DLD1 (cell line): ENCODE measurements around the gene C1orf50.
"Not testable (repeated sequence)": the region's sequence is repeated elsewhere in the genome, so short reads cannot be mapped to it uniquely, and the experiment has no call there.

ENCODE experiments used
- in situ Hi-C: cut with HindIII; loops from 2 replicates; pipeline ENCODE4 v1.10.0; 2017; ENCODE audit warnings: low sequenced_read_pairs

C1orf50 gene

DNA sequence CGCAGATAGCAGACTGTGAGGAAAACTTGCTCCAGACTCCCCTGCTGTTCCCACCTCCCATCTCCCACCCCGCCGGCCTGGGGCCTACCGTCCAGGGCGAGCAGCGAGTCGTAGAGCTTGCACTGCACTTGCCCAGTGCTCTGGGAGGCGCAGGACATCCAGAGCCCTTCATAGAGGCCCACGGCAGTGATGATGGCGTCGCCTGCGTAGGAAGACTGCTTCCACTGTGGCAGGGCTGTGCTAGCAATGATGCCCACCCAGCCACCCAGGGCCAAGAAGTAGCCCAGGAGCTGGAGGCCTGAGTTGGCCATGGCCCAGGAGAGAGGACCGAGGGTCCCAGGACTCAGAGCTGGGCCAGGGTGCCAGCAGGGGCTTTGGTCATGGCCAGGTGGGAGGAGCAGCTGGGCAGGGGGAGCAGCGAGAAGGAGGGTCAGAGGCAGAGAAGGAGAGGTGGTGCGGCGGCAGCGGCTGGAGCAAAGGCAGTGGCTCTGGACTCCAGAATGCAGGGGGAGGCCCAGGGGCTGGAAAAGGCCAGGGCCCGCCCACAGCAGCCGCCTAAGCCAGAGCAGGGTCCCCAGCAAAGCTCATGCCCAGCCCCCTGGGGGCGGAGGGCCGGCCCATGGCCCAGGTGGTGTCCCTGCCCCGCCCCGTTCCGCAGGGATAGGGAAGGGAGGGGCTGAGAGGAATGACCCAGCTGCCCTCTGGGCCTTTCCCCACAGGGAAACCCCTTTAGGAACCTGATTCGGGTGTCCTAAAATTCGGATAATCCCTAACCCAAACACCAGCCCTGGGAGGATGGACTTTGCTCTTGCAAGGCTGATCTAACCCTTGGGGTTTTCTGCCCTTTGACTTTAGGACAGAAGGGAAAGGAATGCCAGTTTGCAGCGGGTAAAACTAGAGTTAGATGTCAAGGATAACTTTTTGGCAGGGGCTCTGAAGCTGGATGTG is 27.0 kb upstream of the C1orf50 start, which contains the start of gene CLDN19:
Gene CLDN19 (minus strand): TSS at position 484 of the 948 bp plus-strand sequence. CDS start 173 bp downstream, at position 311.
- in situ Hi-C loops = no loop called here

DNA sequence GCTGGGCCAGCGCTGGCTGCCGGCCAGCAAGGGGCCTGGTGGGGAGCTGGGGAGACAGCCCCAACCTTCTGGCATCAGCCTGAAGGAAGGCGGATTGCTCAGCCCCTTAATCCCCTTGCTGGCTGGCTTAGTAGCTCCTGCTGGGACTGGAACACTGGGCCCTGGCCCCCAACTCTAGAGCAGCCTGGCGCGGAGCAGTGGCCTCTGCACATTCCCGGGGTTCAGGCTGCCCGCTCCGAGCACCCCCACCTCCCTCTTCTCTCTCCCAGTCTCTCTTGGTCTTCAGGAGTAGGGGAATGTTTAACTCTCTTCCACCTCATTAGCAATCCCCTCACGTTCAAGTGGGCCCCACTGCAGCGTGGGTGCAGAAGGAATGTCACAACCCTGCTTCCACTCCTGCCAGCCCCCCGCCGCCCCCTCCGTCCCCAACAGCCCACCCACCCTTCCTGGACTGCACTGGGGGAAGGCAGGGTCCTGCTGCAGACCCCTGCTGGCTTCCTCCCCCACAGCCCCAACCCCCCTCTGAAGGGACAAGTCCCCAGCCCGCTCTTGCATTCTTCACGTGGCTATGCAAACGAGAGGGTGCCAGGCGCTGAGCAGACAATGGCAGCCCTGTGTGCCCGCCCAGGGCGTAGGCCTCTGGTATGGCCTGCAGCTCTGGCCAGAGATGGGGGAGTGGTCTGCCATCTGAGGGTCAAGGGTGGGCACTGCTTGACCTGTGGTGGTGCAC is 26.0 kb upstream of the C1orf50 start:
- in situ Hi-C loops = no loop called here

DNA sequence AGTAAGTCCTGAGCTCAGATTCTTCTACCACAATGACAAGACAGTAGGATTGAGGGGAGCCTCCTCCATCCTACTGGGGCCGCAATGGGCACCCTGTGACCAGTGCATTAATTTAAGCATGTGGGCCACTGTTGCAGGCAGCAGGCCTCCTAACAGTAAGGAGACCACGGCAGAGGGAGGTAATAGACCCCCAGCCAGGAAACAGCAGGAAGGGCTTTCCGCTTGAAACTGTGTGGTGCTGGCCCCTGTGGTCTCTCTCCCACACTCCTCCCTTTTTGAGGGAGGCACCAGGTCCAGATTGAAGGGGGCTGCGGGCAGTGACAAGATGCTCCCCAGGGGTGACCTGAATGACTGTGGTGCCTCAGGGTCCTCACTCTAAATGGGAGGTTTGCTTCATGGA is 25.3 kb upstream of the C1orf50 start:
- in situ Hi-C loops = no loop called here

DNA sequence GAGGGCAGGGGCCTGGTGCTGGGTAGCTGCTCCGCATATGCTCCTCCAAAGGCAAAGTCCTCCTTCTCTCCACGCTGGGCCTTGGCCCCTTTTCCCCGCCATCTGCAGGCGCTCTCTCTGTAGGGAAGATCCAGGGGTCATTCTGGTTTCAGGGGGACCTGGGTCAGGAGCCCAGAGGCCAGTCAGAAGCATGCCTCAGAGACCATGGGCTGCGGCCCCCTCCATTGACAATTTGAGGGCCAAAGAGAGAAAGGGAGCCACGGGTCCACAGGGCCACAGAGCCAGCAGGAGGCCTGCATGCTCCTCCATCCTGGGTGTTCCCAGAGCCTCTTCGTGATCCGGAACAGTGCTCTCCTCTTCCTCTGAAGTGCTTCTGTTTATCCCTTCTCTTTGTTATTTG is 24.9 kb upstream of the C1orf50 start:
- in situ Hi-C loops = no loop called here

DNA sequence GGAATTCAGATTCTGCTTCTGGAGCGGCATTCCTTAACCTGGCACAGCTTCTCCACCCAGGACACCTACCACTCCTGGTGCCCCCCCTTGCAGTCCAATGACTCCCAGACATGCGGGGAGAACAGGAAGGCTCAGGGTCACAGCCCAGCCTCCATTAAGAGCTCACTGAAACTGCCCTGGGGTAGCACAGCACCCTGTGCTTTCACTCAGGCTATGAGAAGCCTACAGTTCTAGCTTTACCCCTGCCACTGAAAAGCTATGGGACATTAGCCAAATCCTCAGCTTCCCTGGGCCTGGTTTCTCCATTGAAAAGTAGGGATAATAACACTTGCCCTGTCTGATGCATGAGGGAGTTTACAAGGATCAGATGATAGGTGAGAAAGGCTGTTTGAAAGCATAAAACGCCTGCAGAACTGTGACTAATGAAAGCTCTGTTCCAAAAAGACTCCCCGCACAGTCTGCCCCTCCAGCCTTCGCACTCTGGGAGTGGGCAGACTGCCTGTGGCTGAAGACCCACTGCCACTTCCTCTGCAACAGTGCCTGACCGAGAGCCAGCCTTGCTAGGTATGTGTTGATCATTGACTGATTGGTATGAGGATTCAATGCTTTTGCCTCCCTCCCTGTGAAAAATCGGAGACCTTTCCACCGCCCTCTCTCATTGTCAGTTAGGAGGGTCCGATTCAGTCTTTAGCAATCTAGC is 24.3 kb upstream of the C1orf50 start:
- in situ Hi-C loops = no loop called here

DNA sequence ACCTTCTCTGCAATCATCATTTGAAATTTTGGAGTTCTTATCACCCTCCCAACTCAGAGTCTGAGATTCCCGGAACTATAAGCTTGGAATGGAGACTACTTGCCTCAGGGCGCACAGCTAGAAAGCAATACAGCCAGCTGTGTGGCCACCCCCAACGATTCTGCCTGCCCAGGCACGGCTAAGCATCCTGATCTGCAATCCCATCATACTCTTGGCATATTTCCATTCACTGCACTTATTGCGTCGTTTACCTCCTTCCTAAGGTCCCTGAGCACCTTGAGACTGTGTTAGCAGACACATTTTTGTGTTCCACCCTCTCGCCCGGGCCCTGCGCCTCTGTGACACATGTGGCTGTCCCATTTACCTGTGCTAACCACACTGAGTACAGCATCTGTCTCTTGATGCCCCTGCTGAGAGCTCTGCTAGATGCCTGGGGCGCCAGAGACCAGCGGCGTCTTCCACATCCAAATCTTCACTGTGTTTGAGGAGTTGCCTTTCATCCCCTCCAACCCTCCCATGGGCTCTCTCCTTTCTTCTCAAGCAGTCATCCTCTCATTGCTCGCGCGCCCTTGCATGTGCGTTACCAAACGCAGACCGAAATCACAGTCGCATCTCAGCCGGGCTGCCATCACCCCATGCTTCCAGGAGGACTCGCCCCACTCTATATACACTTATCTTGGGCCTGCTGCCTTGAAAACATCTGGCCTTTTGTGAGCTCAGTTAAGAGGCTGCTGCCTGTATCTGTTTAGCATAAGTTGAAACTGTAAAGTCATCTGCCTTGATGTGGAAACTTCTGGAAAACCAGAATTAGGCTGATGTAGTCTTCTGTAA is 23.5 kb upstream of the C1orf50 start:
- in situ Hi-C loops = no loop called here

DNA sequence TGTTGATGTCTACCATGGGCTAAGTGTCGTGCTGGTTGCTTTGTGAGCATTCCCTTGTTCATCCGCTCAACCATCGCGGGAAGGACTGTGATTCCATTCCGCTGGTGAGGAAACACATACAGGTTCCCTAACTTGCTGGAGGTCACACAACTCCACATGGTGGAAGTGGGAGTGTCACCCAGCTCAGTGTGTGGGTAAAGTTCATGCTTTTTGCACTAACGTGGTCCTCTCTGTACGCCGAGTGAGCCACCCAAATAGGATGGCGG is 23.0 kb upstream of the C1orf50 start:
- in situ Hi-C loops = no loop called here

DNA sequence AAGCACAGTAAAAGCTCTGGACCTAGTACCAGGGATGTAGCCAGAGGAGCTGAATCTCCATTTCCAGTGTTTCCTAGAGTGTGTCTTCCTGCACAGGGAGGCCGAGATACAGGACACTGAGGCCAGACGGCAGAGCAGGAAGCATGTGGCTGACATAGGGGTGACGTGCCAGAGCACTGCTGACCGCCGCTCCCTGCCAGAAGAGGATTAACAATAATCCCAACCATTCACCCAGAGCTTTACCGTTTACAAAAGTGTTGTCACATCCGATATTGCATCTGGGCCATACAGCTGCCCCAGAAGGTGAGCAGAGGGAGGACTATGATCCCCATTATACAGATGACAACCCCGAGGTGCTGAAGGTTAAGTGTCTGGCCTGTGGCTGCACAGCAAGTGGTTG is 21.2 kb upstream of the C1orf50 start:
- in situ Hi-C loops = no loop called here

DNA sequence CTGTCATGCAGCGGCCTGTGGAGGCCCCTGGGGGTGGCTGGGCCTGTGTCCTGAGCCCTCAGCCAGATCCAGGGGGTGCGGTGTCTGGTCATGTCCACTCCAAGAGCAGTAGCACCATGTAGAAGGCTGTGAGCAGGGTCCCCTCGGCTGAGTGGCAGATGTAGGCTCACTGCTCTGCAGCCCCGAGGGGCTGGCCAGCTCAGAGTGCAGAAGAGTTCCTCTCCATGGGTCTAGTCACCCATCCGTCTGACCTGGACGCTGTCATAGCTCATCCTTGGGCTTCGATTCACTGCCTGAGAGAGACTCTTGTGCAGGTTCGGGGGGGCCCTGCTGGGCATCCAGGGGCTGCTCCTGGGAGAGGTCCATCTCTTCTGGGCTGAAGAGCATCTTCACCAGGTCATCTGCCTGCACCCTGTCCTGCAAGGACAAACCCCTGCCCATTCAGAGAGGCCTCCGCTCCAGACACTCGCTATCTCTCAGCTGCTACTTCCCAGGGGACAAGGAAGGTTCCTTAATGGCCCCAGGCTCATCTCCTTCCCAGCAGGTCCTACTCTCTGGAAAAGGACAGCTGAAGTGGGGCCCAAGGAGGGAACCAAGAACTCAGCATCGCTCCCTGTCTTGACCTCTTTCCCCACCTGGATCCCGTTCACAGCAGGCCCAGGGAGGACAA is 20.5 kb upstream of the C1orf50 start:
- in situ Hi-C loops = no loop called here

DNA sequence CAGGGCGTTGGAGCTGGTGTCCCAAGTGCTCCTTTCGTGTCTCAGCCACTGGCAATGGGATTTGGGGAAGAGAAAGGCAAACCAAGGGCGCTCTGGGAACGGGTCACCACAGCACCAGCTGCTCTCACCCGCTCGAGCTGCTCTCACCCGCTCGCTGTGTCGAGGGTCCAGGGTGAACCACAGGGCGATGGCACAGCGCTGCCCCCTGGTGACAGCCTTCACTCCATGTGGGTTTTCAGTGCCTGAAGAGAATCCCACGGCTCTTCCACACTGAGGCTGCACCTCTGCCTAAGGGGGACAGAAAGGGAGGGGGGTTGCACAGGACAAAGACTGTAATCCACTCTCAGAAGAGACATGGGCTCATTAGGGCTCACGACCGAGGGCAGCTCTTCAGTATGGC is 19.9 kb upstream of the C1orf50 start:
- in situ Hi-C loops = no loop called here

DNA sequence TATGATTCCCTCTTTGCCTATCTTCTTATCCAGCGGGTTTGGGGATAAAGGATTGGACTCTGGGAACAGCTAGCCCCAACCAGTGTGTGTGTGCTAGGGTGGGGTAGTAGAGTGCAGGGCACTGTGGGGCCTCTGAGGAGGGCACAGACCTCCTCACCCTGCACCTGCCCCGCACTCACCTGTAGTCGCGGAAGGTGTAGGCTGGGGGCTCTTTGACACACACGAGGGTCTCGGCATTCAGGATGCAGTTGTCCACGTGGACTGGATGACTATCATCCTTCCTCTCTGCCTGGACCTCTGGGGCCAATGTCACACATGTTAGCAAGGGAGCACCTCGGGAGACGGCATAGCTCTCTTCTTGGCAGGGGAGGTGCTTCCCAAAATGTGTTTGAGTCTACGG is 19.0 kb upstream of the C1orf50 start:
- in situ Hi-C loops = no loop called here

DNA sequence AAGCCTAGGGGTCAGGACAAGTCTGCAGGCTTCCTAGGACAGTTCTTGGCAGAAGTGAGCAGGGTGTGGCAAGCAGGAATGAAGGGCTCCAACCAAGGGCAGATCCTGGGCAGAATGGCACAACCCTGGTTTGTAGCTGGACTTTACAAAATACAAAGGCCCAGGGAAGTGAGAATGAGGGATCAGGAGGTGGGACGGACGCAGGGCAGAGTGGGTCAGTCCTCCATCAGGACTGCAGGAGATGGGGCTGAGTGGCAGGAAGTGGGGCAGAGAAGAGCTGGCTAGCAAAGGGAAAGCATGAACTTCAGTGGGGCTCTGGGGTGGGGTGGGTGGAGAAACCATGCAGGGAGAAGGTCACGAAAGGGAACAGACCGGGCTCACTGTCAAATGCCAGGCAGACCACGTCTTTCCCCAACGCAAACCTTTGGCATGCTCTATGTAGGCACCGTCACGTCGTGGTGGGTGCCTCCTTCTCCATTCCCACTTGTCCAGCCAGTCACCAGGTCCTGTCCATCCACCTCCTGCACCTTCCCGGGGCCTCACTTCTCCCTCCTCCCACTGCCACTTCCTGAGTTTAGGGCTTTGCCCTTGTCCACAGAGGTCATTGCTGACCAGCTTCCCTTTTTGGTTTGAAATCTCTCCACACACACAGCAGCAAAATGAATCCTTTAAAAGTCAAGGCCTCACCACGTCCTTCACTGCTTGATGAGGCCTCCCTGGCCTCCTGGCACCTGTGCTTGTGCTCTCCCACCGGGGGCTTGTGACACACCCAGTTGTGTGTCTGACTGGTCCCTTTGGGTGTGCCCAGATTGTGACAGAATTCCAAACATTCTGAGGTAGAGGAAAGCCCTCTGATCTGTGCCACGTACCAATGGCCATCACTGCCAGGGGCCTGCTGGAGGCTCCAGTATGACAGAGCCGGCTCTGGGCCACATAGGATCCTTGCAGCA is 18.3 kb upstream of the C1orf50 start:
- in situ Hi-C loops = no loop called here

DNA sequence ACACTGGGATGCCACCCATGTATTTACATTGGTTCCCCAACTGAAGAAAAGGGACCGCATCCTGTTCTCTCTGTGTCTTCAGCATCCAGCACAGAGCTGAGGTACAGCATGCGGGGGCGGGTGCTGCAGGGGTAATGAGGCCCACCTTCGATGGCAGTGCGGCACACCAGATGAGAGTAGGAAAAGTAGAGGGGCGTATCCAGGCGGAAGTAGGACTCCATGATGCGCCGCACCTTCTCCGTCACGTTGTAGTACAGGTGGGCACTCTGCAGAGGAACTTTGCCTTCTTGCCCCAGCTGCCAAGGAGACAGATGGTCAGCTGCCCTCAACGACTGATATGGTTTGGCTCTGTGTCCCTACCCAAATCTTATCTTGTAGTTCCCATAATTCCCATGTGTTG is 17.0 kb upstream of the C1orf50 start:
- in situ Hi-C loops = no loop called here

DNA sequence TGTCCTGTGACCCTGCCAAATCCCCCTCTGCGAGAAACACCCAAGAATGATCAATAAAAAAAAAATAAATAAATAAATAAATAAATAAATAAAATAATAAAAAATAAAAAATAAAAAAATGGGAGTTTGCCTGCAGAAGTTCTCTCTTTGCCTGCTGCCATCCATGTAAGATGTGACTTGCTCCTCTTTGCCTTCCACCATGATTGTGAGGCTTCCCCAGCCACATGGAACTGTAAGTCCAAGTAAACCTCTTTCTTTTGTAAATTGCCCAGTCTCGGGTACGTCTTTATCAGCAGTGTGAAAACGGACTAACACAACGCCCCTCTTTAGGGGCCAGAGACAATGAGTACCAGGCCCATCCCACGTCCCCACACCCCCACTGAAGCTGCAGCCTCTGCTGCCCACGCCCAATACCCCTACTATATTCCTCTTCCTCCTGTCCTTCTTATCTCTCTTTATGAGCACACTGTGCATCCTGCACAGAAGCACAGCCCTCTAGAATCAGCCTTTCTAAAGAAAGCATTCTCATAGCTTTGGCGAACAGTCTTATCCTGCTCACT is 15.5 kb upstream of the C1orf50 start:
- in situ Hi-C loops = not testable (repeated sequence)

DNA sequence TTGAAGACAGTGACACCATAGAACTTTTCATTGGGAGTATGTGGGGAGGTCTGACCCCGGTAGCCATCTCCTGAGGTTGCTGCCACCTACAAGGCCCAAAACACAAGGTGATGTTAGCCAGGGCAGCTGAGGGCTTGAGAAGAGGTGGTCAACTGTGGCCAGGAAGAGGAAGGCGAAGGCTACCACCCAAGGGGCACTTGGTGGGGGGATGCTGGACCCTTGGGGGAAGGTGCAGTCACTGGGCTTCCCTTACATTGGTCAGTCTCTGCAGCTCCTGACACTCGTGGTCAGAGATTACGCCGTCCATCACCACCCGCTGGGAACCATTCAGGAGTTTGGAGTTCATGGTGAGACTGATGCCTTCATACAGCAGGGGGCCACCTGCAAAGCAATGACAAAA is 14.8 kb upstream of the C1orf50 start:
- in situ Hi-C loops = no loop called here

DNA sequence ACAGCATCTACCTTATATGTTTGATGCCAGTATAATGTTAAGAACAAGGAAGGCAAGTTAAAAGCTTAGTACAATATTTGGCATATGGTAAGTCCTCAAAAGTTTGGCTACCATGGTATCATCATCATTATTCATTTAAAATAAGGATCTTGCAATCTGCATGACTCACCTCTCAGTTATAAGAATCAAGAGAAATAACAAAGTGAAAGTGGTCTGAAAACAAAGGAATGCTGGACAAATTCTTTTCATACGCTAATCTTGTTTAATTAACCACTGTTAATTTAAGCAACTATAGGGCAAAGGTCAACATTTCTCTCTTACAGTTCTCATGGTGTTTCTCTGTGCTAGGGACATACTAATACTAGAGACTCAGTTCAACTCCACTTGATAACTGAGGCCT is 14.0 kb upstream of the C1orf50 start:
- in situ Hi-C loops = no loop called here

DNA sequence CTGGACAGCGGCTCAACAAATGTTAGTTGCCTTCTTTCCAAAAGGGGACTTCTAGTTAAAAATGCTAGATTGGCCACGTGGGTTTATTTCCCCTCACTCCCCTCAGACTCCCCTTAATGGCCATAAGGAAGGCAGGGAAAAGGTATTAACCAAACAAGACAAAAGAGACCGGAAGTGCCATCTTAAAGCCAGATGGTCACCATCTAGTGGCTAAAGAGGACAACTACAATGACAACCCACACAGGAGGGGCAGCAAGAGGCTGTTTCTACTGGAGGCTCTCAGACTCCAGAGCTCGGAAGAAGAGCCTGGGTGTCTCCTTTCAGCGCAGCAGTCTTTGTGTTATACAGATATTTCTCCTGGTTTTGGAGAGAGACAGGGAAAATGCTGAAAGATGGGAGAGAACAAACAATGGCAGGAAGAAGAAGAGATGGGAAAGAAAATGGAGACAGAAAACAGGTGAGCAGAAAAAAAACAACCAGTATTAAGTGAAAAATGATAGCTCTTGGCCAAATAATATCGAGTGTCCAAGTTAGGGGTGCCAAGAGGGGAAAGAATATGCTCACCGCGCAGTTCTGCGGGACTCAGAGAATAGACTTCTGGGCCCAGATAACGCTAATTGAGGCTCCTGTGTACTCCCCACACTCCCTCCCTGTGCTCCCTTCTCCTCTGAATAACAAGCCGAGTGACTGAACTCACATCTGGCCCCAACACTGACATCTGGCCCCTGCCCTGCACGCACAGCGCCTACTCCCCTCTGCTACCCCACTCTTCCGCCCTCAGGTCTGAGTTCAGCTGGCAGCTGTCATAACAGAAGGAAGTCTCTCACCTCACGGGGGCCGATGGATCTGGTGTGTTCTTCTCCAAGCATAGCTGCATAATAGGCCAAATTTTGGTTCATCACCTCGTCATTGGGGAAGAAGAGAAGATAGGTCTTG is 9.8 kb upstream of the C1orf50 start:
- in situ Hi-C loops = no loop called here

DNA sequence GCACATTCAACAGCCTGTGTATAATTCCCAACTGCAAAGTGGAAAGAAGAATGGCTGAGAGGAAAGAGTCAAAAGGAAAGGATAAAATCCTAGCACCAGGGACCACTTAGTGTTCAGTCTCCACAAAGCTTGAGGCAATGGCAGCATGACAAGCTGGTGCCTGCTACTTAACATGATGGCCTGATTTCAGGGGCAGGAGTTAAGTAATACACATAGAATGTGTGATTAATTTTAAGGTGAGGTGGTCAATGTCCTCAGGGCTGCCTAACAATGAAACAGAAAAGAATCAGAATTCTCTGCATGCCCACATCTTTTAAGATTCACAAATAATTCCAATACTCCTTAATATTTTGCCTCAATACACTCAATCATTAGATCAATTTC is 9.2 kb upstream of the C1orf50 start:
- in situ Hi-C loops = no loop called here
